ENCODE results near the gene GULP1.

GULP1 gene

GRCh38 chr2:188512456-188512855, 220.8 kb downstream of the GULP1 start:
- H3K4me3 ChIP-seq (ENCODE audit: low read depth in 1 of 5, low read length in 5 of 5): no peak overlapping the region
- H3K36me3 ChIP-seq (ENCODE audit: control insufficient read depth in 5 of 5, insufficient read depth in 5 of 5, low read length in 5 of 5): no peaks in the 10 kb centered on the region
- H3K9ac ChIP-seq (ENCODE audit: low read length in 5 of 5): no peak overlapping the region
- no peak overlapping the region for H3K27ac ChIP-seq (ENCODE audit: low read depth, low read length)
- no peaks in the 10 kb centered on the region for H3K27me3 ChIP-seq (ENCODE audit: control insufficient read depth in 5 of 5, insufficient read depth in 4 of 5, low read length in 5 of 5)
- peaks cover 0 to 3% (median 0%) of the 10 kb centered on the region in 5 donors for H3K4me1 ChIP-seq (ENCODE audit: control insufficient read depth in 5 of 5, insufficient read depth in 5 of 5, low read length in 5 of 5)
- H3K9me3 ChIP-seq (ENCODE audit: control insufficient read depth in 5 of 5, low read length in 5 of 5): no peaks in the 10 kb centered on the region

DNA sequence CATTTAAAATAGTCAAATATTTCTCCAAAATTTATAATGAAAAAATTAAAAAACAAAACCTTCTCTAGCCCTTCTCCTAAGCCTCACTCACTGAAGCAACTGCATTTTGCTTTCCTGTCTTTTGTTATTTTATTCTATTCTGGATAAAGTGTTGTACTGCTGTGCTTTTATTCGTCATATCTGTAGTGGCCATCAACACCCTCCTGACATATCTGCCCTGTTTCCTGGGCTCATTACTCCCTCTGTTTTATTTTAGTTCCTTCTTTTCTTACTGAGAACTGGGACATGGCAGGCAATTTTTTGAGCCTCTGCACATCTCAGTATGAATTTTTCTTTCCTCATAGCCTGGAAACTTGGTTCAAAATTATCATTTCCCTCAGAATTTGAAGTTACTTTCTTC, 224.2 kb downstream of the GULP1 start:
- Histone ChIP-seq H3K27me3 (ENCODE audit: control insufficient read depth in 5 of 5, insufficient read depth in 4 of 5, low read length in 5 of 5) (no peaks in the 10 kb centered on the region), H3K4me1 (ENCODE audit: control insufficient read depth in 5 of 5, insufficient read depth in 5 of 5, low read length in 5 of 5) (peaks cover 0 to 3% (median 2%) of the 10 kb centered on the region in 5 donors), H3K4me3 (ENCODE audit: low read depth in 1 of 5, low read length in 5 of 5) (no peak overlapping the region), H3K9ac (ENCODE audit: low read length in 5 of 5) (no peak overlapping the region), H3K27ac (ENCODE audit: low read depth, low read length) (no peak overlapping the region), H3K36me3 (ENCODE audit: control insufficient read depth in 5 of 5, insufficient read depth in 5 of 5, low read length in 5 of 5) (no peaks in the 10 kb centered on the region), H3K9me3 (ENCODE audit: control insufficient read depth in 5 of 5, low read length in 5 of 5) (no peaks in the 10 kb centered on the region)

DNA sequence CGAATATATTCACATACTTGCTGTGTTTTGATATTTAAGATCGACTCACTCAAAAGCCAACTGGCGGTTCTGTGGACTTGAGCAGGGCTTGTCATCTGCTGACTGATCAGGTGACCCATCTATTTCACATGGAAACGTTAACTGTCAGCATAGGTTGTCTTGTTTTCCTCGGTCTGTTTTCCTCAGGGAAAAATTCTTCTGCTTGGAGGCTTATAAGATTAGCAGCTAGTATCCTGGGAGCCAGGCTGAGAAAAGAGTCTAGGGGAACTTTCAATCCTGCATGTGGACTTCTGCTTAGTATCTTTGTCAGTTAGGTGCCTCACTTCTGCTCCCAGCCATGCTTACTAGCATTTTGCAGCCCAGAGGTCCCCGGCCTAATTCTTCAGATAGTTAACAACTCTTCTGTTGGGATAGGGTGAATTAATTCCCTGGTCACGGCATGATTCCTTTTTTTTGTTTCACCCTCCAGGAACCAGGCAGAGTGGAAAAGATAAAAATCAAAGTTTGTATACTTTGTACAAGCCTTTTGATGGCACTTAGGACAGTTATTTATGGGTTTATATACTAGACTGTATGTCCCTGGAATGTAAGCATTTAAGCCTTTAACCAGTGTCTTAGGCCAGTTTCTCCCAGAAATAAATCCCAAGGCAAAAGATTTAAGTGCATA, 226.0 kb downstream of the GULP1 start:
- peaks cover 0 to 3% (median under 1%) of the 10 kb centered on the region in 5 donors for H3K4me1 ChIP-seq (ENCODE audit: control insufficient read depth in 5 of 5, insufficient read depth in 5 of 5, low read length in 5 of 5)
- H3K27me3 ChIP-seq (ENCODE audit: control insufficient read depth in 5 of 5, insufficient read depth in 4 of 5, low read length in 5 of 5): no peaks in the 10 kb centered on the region
- H3K9me3 ChIP-seq (ENCODE audit: control insufficient read depth in 5 of 5, low read length in 5 of 5): no peaks in the 10 kb centered on the region
- H3K9ac ChIP-seq (ENCODE audit: low read length in 5 of 5): no peak overlapping the region
- H3K4me3 ChIP-seq (ENCODE audit: low read depth in 1 of 5, low read length in 5 of 5): no peak overlapping the region
- H3K27ac ChIP-seq (ENCODE audit: low read depth, low read length): no peak overlapping the region
- H3K36me3 ChIP-seq (ENCODE audit: control insufficient read depth in 5 of 5, insufficient read depth in 5 of 5, low read length in 5 of 5): no peaks in the 10 kb centered on the region

DNA sequence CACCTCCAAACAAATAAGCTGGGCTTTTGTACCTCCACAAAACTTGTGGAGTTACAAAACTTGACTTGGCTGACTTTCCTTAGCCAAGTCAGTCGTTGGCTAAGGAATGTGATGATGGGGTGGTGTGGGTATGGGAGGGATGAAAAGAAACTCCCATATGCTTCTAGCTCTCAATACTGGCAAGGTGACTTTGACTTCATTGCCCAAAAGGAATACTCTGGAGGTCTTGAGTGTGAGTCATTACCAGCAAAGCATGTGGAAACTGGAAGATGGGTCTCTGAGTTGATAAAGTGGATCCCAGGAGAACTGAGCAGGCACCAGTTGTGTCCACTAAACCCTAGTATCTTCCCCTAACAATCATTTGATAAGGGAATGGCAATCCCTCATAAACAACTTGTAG, 226.7 kb downstream of the GULP1 start:
- H3K9me3 ChIP-seq (ENCODE audit: control insufficient read depth in 5 of 5, low read length in 5 of 5): no peaks in the 10 kb centered on the region
- H3K27me3 ChIP-seq (ENCODE audit: control insufficient read depth in 5 of 5, insufficient read depth in 4 of 5, low read length in 5 of 5): no peaks in the 10 kb centered on the region
- no peak overlapping the region for H3K9ac ChIP-seq (ENCODE audit: low read length in 5 of 5)
- H3K4me1 ChIP-seq (ENCODE audit: control insufficient read depth in 5 of 5, insufficient read depth in 5 of 5, low read length in 5 of 5): peaks cover 0 to 3% (median 0%) of the 10 kb centered on the region in 5 donors
- H3K36me3 ChIP-seq (ENCODE audit: control insufficient read depth in 5 of 5, insufficient read depth in 5 of 5, low read length in 5 of 5): no peaks in the 10 kb centered on the region
- no peak overlapping the region for H3K4me3 ChIP-seq (ENCODE audit: low read depth in 1 of 5, low read length in 5 of 5)
- H3K27ac ChIP-seq (ENCODE audit: low read depth, low read length): no peak overlapping the region

DNA sequence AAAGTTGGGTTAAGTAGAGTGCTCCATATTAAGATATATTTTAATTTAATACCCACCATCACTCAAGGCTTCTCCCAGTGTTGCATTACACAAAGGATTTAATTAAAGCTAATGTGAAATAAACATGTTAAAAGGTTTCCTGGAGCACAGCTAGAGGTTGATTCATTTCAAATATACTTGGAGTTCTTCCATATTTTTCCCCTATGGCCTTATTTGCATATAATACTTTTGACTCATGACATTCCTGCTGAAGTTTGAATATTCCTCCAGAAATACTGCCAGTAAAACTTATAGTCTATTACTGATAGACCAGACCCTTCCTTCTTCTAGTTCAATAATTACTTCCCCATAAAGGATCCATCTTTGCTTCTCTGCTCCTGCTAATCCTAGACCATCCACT, 227.5 kb downstream of the GULP1 start:
- H3K4me1 ChIP-seq (ENCODE audit: control insufficient read depth in 5 of 5, insufficient read depth in 5 of 5, low read length in 5 of 5): peaks cover 0 to 3% (median 0%) of the 10 kb centered on the region in 5 donors
- H3K4me3 ChIP-seq (ENCODE audit: low read depth in 1 of 5, low read length in 5 of 5): no peak overlapping the region
- no peaks in the 10 kb centered on the region for H3K36me3 ChIP-seq (ENCODE audit: control insufficient read depth in 5 of 5, insufficient read depth in 5 of 5, low read length in 5 of 5)
- no peaks in the 10 kb centered on the region for H3K9me3 ChIP-seq (ENCODE audit: control insufficient read depth in 5 of 5, low read length in 5 of 5)
- no peak overlapping the region for H3K9ac ChIP-seq (ENCODE audit: low read length in 5 of 5)
- H3K27ac ChIP-seq (ENCODE audit: low read depth, low read length): no peak overlapping the region
- H3K27me3 ChIP-seq (ENCODE audit: control insufficient read depth in 5 of 5, insufficient read depth in 4 of 5, low read length in 5 of 5): no peaks in the 10 kb centered on the region

DNA sequence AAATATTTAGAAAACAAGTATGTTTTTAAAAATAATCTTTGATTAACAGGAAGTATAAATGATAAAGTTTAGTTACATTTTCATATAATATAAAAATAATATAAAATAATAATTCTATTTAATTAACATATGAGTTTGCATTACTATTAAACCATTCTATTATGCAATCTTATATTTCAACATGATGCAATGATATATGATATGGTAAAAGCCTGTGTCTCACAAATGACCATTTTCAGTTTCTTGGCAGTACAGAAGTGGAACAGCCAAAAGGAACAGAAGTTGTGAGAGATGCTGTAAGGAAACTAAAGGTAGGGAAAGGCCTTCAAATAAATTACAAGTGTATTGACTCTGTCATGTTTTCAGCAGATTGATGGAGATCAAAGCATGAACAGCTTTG, 230.8 kb downstream of the GULP1 start:
- no peaks in the 10 kb centered on the region for H3K36me3 ChIP-seq (ENCODE audit: control insufficient read depth in 5 of 5, insufficient read depth in 5 of 5, low read length in 5 of 5)
- no peak overlapping the region for H3K4me3 ChIP-seq (ENCODE audit: low read depth in 1 of 5, low read length in 5 of 5)
- H3K27ac ChIP-seq (ENCODE audit: low read depth, low read length): no peak overlapping the region
- H3K9me3 ChIP-seq (ENCODE audit: control insufficient read depth in 5 of 5, low read length in 5 of 5): no peaks in the 10 kb centered on the region
- H3K4me1 ChIP-seq (ENCODE audit: control insufficient read depth in 5 of 5, insufficient read depth in 5 of 5, low read length in 5 of 5): peaks cover 0 to 12% (median 8%) of the 10 kb centered on the region in 5 donors
- no peaks in the 10 kb centered on the region for H3K27me3 ChIP-seq (ENCODE audit: control insufficient read depth in 5 of 5, insufficient read depth in 4 of 5, low read length in 5 of 5)
- H3K9ac ChIP-seq (ENCODE audit: low read length in 5 of 5): no peak overlapping the region

- Histone ChIP-seq H3K27me3 (ENCODE audit: control insufficient read depth in 5 of 5, insufficient read depth in 4 of 5, low read length in 5 of 5) (no peaks in the 10 kb centered on the region), H3K4me3 (ENCODE audit: low read depth in 1 of 5, low read length in 5 of 5) (no peak overlapping the region), H3K4me1 (ENCODE audit: control insufficient read depth in 5 of 5, insufficient read depth in 5 of 5, low read length in 5 of 5) (peaks cover 0 to 18% (median 10%) of the 10 kb centered on the region in 5 donors), H3K9ac (ENCODE audit: low read length in 5 of 5) (no peak overlapping the region), H3K27ac (ENCODE audit: low read depth, low read length) (no peak overlapping the region), H3K9me3 (ENCODE audit: control insufficient read depth in 5 of 5, low read length in 5 of 5) (no peaks in the 10 kb centered on the region), H3K36me3 (ENCODE audit: control insufficient read depth in 5 of 5, insufficient read depth in 5 of 5, low read length in 5 of 5) (no peaks in the 10 kb centered on the region)
Observed at GRCh38 chr2:188523919-188524318, 232.2 kb downstream of the GULP1 start.

- Histone ChIP-seq H3K27me3 (ENCODE audit: control insufficient read depth in 5 of 5, insufficient read depth in 4 of 5, low read length in 5 of 5) (no peaks in the 10 kb centered on the region), H3K4me3 (ENCODE audit: low read depth in 1 of 5, low read length in 5 of 5) (no peak overlapping the region), H3K4me1 (ENCODE audit: control insufficient read depth in 5 of 5, insufficient read depth in 5 of 5, low read length in 5 of 5) (peaks cover 0 to 18% (median 10%) of the 10 kb centered on the region in 5 donors), H3K9me3 (ENCODE audit: control insufficient read depth in 5 of 5, low read length in 5 of 5) (peaks cover 0 to 5% (median 0%) of the 10 kb centered on the region in 5 donors), H3K27ac (ENCODE audit: low read depth, low read length) (no peak overlapping the region), H3K36me3 (ENCODE audit: control insufficient read depth in 5 of 5, insufficient read depth in 5 of 5, low read length in 5 of 5) (no peaks in the 10 kb centered on the region), H3K9ac (ENCODE audit: low read length in 5 of 5) (no peak overlapping the region)
Observed at GRCh38 chr2:188524519-188525113, 232.9 kb downstream of the GULP1 start.

DNA sequence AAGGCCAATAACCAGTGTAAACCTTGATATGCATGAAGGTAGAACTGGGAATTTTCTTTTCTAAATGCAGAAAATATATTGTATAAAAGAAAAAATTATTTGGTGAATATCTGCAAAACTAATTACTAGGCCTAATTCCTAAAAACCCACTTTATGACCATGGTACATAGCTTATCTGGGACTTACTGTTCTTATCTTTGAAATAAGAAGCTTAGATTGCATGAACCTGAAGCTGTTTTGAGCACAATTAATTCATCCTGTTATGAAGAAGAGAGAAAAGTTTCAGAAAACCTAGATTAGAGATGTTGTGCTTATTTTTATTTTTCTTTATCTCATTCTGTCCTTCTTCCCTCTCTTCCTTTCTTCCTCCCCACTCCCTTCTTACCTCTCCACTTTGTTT, 235.0 kb downstream of the GULP1 start:
- H3K9ac ChIP-seq (ENCODE audit: low read length in 5 of 5): peak overlapping the region in 1 of 5 donors; percentile 63
- peak overlapping the region; percentile 84 for H3K27ac ChIP-seq (ENCODE audit: low read depth, low read length)
- no peaks in the 10 kb centered on the region for H3K36me3 ChIP-seq (ENCODE audit: control insufficient read depth in 5 of 5, insufficient read depth in 5 of 5, low read length in 5 of 5)
- peaks cover 0 to 9% (median 0%) of the 10 kb centered on the region in 5 donors for H3K9me3 ChIP-seq (ENCODE audit: control insufficient read depth in 5 of 5, low read length in 5 of 5)
- H3K4me1 ChIP-seq (ENCODE audit: control insufficient read depth in 5 of 5, insufficient read depth in 5 of 5, low read length in 5 of 5): peaks cover 0 to 18% (median 10%) of the 10 kb centered on the region in 5 donors
- H3K4me3 ChIP-seq (ENCODE audit: low read depth in 1 of 5, low read length in 5 of 5): no peak overlapping the region
- H3K27me3 ChIP-seq (ENCODE audit: control insufficient read depth in 5 of 5, insufficient read depth in 4 of 5, low read length in 5 of 5): no peaks in the 10 kb centered on the region

DNA sequence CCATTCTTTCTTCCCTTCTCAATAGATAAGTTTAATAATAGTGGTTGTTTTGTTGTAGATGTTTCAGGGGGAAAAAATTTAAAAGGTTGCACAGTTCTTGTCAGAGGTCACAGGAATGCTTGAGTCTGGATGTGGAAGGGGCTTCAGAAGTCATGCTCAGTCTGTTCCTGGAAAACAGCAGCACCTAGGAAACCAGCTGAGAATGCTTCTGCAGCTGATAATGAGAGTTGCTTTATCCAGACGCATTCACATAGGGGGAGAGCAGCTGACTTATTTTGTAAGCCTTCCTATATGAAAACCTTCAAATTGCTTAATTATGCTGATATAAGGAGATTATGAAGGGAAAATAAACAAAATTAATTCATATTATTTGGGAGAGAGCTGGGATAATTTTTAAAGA, 235.5 kb downstream of the GULP1 start:
- Histone ChIP-seq H3K4me3 (ENCODE audit: low read depth in 1 of 5, low read length in 5 of 5) (peak overlapping the region in 4 of 5 donors; percentile 35 to 52 (median 38)), H3K27ac (ENCODE audit: low read depth, low read length) (peak overlapping the region; percentile 84), H3K36me3 (ENCODE audit: control insufficient read depth in 5 of 5, insufficient read depth in 5 of 5, low read length in 5 of 5) (no peaks in the 10 kb centered on the region), H3K9ac (ENCODE audit: low read length in 5 of 5) (peak overlapping the region in 2 of 5 donors; percentile 63 to 66), H3K9me3 (ENCODE audit: control insufficient read depth in 5 of 5, low read length in 5 of 5) (peaks cover 0 to 9% (median 0%) of the 10 kb centered on the region in 5 donors), H3K27me3 (ENCODE audit: control insufficient read depth in 5 of 5, insufficient read depth in 4 of 5, low read length in 5 of 5) (no peaks in the 10 kb centered on the region), H3K4me1 (ENCODE audit: control insufficient read depth in 5 of 5, insufficient read depth in 5 of 5, low read length in 5 of 5) (peaks cover 0 to 18% (median 10%) of the 10 kb centered on the region in 5 donors)
